H7 (cell line): Measurements from ENCODE around the gene GABPB1. TPM values are rescaled to one million over a fixed set of nuclear protein-coding genes. Genes with fewer than 3 reads are reported as not detected.
A peak's percentile ranks its signal among the peaks of the same experiment; 100 is the strongest.

Experiments used
- DNase-seq: peaks from one replicate; pipeline ENCODE4 v3.0.0; 2012
- H3K27me3 ChIP-seq: 2 replicates; pipeline ENCODE4 v1.6.0; 2011; ENCODE audit warnings: mild to moderate bottlenecking, low read length; ENCODE audit not compliant: control insufficient read depth, insufficient read depth
- H3K36me3 ChIP-seq: replicated peaks from 2 replicates; pipeline ENCODE4 v1.5.1; 2011; ENCODE audit warnings: low read length; ENCODE audit not compliant: control insufficient read depth, insufficient read depth
- H3K4me3 ChIP-seq: 2 replicates; pipeline ENCODE4 v1.5.1; 2011; ENCODE audit warnings: low read depth, mild to moderate bottlenecking, control low read depth, low read length, moderate library complexity; ENCODE audit not compliant: insufficient read depth
- total RNA-seq: library from RNA; depleted of rRNA; stranded (reverse); fragments of >200 nt; shearing (Covaris generic); gene quantifications from 2 replicates; pipeline ENCODE4 v1.2.3, GENCODE V29; 2014

The GABPB1 gene
- total RNA-seq, 1 experiment from 2014 or later: 43.0 TPM

DNA sequence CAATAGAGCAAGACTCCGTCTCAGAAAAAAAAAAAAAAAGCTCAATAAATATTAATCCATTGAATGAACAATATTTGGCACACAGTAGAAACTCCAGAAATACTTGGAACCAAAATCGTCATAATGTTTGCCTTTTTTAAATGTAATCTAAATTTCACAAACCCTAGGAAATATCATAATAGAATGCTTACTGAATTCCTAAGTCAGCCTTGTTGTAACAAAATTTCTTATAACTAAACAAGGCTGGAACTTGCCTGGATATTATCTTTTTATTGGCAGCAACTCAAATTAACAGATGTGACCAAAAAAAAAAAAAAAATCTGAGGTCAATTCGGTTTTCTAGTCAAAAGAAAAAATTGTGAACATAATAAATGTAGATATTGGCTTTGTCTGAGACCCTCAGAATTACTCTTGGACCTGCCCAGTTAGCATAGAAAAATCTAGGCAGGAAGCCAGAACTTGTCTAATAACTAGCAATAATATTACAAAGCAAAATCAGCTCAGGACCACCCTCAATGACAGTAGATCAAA, 33.3 kb downstream of the GABPB1 start:
- Histone ChIP-seq H3K36me3 (no peaks in the 10 kb centered on the region), H3K4me3 (no peak overlapping the region), H3K27me3 (no peaks in the 10 kb centered on the region)
- DNase-seq: no peak

DNA sequence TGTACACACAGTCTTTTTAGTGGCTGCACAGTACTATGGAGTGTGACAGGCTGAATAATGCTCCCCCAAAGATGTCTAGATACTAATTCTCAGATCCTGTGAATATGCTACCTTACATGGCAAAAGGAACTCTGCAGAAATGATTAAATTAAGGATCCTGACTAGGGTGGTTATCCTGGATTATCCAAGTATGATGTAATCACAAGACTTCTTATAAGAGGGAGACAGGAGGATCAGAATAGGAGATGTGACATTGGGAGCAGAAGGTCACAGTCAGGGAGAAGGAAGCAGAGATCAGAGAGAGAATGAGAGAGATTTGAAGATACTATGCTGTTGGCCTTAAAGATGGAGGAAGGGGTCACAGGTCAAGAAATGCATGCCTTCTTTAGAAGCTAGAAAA, 34.5 kb downstream of the GABPB1 start:
- no peak for DNase-seq
- no peaks in the 10 kb centered on the region for H3K27me3 ChIP-seq
- H3K4me3 ChIP-seq: no peak overlapping the region
- no peaks in the 10 kb centered on the region for H3K36me3 ChIP-seq

DNA sequence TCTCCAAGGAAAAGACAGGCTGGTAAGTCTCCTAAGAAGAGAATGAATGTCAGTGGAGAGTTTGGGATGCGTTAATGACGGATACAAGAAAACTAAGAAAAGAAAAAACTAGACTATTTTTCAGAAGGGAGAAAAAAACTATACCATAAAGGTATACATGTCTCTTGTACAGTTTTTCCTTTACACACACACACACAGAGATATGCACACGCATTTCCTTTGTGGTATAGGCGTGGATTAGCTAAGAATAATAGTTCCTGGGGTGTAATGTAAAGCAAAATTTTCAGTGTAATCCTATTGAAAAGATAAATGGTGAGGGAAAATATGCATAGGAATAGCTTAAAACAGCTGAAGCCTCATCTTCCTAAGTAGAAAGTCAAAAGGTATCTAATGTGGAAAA, 36.3 kb downstream of the GABPB1 start:
- no peak for DNase-seq
- Histone ChIP-seq H3K27me3 (no peaks in the 10 kb centered on the region), H3K4me3 (no peak overlapping the region), H3K36me3 (no peaks in the 10 kb centered on the region)

DNA sequence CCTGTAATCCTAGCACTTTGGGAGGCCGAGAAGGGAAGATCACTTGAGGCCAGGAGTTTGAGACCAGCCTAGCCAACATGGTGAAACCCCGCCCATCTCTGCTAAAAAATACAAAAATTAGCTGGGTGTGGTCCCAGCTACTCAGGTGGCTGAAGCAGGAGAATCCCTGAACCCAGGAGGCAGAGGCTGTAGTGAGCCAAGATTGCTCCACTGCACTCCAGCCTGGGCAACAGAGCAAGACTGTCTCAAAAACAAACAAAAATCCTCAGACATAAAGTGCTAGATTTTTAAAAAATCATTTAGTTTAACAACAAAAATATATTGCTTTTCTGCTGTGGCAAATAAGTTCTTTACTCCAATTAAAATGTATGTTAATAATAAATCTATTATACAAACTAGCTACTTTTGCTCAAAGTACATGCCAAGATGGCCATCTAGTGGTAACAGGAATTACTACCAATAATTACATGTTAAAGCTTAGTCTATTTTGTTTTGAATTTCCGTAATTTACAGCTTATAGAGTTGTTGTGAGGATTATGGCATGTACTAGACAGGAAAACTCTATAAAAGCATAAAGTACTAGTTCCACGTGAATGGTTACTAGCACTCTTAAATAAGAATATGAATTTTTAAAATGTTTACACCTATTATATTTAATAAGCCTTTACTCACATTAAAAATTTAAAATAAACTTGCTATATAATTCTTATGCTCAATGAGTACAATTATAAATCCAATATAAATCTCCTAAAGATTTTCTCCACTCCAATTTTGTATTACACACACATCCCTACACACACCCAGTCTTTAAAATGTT, 39.0 kb downstream of the GABPB1 start:
- Histone ChIP-seq H3K27me3 (no peaks in the 10 kb centered on the region), H3K4me3 (no peak overlapping the region), H3K36me3 (no peaks in the 10 kb centered on the region)
- DNase-seq: peak; percentile 40

DNA sequence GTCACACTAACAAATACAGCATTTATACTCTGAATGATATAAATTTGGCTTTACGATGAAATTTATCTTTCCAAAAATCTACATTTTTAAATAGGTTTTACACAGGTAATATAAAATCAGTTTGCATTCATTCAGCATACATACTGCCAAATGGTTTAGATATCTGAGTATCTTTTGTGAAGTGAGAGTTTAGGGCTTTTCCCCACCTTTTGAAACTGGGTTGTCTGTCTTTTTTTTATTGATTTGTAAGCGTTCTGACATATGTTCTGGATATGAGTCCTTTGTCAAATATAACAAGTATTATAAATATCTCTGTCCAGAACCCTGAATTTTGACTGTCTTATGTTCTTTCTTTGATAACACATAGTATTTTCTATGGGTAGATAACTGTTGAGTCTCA, 42.4 kb downstream of the GABPB1 start:
- no peaks in the 10 kb centered on the region for H3K27me3 ChIP-seq
- H3K4me3 ChIP-seq: no peak overlapping the region
- peaks cover 3% of the 10 kb centered on the region for H3K36me3 ChIP-seq
- no peak for DNase-seq

DNA sequence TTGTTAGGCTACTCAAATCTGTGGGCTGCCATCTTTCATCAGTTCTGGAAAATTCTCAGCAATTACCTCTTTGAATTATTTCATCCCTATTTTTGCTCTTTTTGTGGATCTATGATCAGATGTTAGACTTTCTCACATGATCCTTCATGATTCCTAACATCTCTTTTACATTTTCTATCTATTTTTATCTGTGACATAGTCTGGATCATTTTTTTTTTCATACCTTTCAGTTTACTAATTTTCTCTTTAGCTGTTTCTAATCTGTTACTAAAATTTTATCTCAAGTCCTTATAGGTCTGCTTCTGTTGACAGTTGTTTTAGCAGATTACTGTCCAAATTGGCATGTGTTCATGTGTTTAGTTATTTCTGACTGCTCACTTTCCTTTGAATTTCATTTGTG, 47.2 kb downstream of the GABPB1 start:
- H3K4me3 ChIP-seq: no peak overlapping the region
- peaks cover 3% of the 10 kb centered on the region for H3K36me3 ChIP-seq
- no peaks in the 10 kb centered on the region for H3K27me3 ChIP-seq
- DNase-seq: no peak

DNA sequence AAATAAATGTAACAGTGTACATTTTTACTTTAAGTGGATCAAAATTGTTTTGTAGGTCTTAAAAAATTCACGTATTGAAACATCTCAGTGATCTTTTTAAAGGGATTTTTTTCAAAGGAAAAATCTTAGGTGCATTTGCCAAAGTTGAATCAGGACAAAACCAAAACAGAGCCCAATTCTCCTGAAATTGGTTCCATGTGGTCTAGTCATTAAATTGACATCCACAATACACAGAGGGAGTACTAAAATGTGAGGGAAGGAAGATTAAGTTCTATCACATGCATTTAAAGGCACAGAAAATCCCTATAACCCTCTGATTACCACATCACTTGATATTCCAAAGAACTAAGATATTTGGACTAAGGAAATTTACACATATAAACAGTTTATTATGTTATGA, 50.2 kb downstream of the GABPB1 start:
- H3K36me3 ChIP-seq: peaks cover 6% of the 10 kb centered on the region
- H3K27me3 ChIP-seq: no peaks in the 10 kb centered on the region
- DNase-seq: no peak

DNA sequence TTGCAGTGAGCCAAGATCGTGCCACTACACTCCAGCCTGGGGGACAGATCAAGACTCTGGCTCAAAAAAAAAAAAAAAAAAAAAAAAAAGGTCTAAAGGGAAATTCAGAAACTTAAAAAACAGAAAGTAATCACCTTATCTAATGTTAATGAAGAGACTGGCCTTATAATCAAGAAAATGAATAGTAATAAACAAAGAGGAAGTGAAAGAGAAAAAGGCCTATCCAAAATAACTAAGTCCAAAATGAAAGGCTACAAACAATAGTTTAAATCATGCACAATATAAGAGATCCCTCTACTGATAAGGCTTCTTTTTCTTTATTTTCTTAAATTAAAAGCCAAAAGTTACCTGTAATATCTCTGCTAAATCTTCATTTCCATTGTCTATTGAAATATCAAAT, 52.4 kb downstream of the GABPB1 start:
- Histone ChIP-seq H3K27me3 (no peaks in the 10 kb centered on the region), H3K4me3 (no peak overlapping the region), H3K36me3 (peaks cover 3% of the 10 kb centered on the region; the same call in 1 of the 2 replicates)
- no peak for DNase-seq

More for the DNA sequence above, 50.2 kb downstream of the GABPB1 start:
- no peak overlapping the region for H3K4me3 ChIP-seq

DNA sequence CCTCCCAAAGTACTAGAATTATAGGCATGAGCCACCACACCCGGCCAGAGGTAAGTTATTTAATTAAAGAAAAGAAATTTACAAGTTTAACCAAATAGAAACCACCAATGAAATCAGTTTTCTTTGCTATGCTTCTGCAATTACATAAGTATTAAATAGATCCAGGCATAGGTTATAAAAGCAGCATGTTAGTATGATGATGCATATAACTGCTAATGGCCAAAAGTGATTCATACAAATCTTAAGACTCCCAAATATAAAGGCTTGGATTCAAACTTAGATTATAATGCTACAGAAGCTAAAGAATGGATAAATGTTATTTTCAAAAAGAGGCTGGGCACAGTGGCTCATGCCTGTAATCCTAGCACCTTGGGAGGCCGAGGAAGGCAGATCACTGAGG, 56.7 kb downstream of the GABPB1 start:
- DNase-seq: no peak
- H3K27me3 ChIP-seq: no peaks in the 10 kb centered on the region
- H3K4me3 ChIP-seq: no peak overlapping the region
- peaks cover 3% of the 10 kb centered on the region; the same call in 1 of the 2 replicates for H3K36me3 ChIP-seq

DNA sequence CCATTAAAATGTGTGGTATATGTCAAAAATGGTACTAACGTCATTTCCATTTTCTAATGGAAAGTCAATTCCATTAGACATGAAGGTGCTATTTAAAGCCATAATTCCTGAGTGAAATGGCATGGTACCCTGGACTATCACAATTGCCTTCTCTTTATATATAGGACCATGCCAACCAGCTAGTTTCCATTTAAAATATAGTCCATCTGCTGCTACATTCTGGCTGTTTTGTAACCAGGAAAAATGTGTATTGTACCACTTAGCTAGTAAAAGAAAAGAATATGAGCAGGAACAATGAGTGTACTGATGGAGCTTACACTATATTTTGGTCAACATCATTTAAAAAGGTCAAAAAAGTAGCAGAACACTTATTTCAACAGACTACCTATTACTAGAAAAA, 59.0 kb downstream of the GABPB1 start:
- H3K36me3 ChIP-seq: peaks cover 2% of the 10 kb centered on the region; the same call in 1 of the 2 replicates
- no peak for DNase-seq

DNA sequence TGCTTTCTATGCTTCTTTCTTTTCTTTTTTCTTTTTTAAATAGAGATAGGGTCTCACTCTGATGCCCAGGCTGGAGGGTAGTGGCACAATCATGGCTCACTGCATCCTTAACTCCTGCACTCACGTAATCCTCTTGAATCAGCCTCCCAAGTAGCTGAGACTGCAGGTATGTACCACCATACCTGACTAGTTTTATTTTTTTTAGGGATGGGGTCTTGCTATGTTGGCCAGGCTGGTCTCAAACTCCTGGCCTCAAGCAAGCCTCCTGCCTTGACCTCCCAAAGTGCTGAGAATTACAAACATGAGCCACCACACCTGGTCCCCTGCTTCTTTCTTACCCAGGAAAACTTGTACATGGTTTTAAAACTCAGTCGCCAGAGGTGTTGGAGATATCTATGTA, 65.2 kb downstream of the GABPB1 start:
- no peaks in the 10 kb centered on the region for H3K27me3 ChIP-seq
- no peak for DNase-seq
- no peak overlapping the region for H3K4me3 ChIP-seq
- peaks cover 3% of the 10 kb centered on the region for H3K36me3 ChIP-seq

More for the DNA sequence above, 59.0 kb downstream of the GABPB1 start:
- Histone ChIP-seq H3K27me3 (no peaks in the 10 kb centered on the region), H3K4me3 (no peak overlapping the region)

DNA sequence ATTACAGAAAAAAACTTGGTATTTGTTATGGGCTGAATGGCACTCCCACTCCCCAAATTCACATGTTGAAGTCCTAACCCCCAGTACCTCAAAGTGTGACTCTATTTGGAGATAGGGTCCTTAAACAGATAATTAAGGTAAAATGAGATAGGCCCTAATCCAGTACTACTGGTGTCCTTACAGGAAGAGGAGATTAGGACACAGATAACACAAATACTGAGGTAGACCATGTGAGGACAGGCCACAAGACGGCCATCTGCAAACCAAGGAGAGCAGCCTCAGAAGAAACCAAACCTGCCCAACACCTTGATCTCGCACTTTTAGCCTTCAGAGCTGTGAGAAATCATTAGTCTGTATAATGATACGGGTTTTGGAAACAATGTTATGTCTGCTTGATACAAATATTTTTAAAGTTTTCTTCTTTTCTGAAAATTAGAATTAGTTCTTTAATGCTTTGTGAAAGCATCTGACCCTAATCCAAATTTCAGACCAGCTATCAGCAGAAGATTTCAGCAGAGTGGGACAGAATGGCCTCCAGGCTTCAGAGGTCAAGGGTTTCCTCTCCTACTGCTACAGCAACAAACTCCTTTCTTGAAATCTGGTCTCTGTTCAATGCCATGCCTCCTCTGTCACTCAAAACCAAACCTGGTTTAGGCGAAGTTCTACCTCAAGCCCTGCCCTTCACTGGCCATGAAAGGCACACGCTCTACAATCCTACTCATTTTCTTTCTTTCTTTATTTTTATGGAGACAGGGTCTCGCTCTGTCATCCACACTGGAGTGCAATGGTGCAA, 67.5 kb downstream of the GABPB1 start:
- Histone ChIP-seq H3K4me3 (no peak overlapping the region), H3K27me3 (no peaks in the 10 kb centered on the region), H3K36me3 (peaks cover 3% of the 10 kb centered on the region)
- DNase-seq: no peak

DNA sequence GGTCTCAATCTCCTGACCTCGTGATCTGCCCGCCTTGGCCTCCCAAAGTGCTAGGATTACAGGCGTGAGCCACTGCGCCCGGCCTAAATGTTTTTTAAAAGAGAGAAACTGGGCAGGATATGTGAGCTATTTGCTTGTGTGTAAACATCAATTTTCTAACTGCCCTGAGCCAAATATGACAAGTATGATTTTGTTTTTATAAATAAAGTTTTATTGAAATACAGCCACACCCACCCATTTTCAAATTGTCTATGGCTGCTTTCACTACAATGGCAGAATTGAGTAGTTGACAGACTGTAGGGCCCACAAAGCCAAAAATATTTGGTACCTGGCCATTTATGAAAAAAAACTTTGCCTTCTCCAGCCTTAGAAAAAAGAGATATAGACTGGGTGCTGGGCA, 73.6 kb downstream of the GABPB1 start:
- no peaks in the 10 kb centered on the region for H3K27me3 ChIP-seq
- DNase-seq: no peak
- no peaks in the 10 kb centered on the region for H3K36me3 ChIP-seq
- no peak overlapping the region for H3K4me3 ChIP-seq

DNA sequence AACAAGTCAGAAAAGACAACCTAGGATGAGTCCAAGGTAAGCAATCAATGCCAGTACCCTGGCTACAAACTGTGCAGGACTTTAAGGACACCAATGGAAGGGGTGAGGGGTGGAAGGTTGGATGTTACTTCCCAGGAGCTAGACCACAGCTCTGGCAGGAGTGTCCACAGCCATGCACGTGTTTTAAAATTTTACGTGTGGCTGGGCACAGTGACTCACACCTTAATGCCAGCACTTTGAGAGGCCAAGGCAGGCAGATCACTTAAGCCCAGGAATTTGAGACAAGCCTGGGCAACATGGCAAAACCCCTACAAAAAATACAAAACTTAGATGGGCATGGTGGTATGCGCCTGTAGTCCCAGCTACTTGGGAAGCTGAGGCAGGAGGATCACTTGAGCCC, 74.7 kb downstream of the GABPB1 start:
- Histone ChIP-seq H3K4me3 (no peak overlapping the region), H3K27me3 (no peaks in the 10 kb centered on the region), H3K36me3 (no peaks in the 10 kb centered on the region)
- DNase-seq: no peak

DNA sequence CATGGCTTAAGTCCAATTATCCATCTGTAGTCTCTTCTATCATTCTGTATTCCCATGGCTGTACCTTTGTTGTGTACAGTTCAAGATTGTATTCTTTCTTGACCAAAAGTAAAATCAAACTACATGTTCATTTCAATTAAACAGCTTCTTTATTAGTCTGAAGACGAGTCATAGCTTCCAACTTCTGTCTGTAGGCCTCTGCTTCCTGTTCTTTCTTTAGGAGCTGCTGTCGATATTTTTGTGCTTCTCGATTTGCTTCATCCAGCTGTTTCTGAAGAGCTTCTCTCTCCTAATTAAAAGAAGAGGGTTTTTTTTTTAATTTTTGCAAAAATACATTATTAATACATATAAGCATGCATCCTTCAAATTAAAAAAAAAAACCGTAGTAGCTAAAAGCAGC, 76.5 kb downstream of the GABPB1 start:
- Histone ChIP-seq H3K4me3 (no peak overlapping the region), H3K36me3 (no peaks in the 10 kb centered on the region), H3K27me3 (no peaks in the 10 kb centered on the region)
- DNase-seq: no peak
